H9 (cell line): Measurements from ENCODE around the gene IRF2BP2. TPM values are rescaled to one million over a fixed set of nuclear protein-coding genes. Genes with fewer than 3 reads are reported as not detected.

Experiments
- DNase-seq: peaks from one replicate; pipeline ENCODE4 v3.0.0-alpha.2; 2017
- H2AFZ ChIP-seq: one replicate; pipeline ENCODE4 v1.6.1; 2013; ENCODE audit warnings: mild to moderate bottlenecking, low read length, control low read depth, moderate library complexity
- H2AK5ac ChIP-seq: 2 replicates; pipeline ENCODE4 v1.6.1; 2013; ENCODE audit warnings: low read length, control low read depth, mixed read lengths; ENCODE audit not compliant: insufficient read length
- H2BK120ac ChIP-seq: one replicate; pipeline ENCODE4 v1.6.1; 2013; ENCODE audit warnings: low read depth, mild to moderate bottlenecking, low read length, control low read depth, inconsistent platforms; ENCODE audit not compliant: poor library complexity, severe bottlenecking
- H2BK12ac ChIP-seq: 2 replicates; pipeline ENCODE4 v1.6.1; 2013; ENCODE audit warnings: low read length, control low read depth, mixed read lengths, low read depth; ENCODE audit not compliant: insufficient read length
- H2BK15ac ChIP-seq: 2 replicates; pipeline ENCODE4 v1.6.1; 2013; ENCODE audit warnings: low read depth, low read length, control low read depth
- H2BK20ac ChIP-seq: one replicate; pipeline ENCODE4 v1.6.1; 2013; ENCODE audit warnings: low read depth, mild to moderate bottlenecking, low read length, control low read depth, inconsistent platforms; ENCODE audit not compliant: poor library complexity, severe bottlenecking
- H2BK5ac ChIP-seq: 2 replicates; pipeline ENCODE4 v1.6.1; 2013; ENCODE audit warnings: low read length, control low read depth, mixed read lengths; ENCODE audit not compliant: insufficient read length
- H3K14ac ChIP-seq: 2 replicates; pipeline ENCODE4 v1.6.1; 2013; ENCODE audit warnings: low read length, control low read depth; ENCODE audit not compliant: insufficient read depth
- H3K18ac ChIP-seq: 2 replicates; pipeline ENCODE4 v1.6.1; 2013; ENCODE audit warnings: low read depth, mild to moderate bottlenecking, mixed read lengths, low read length, control low read depth; ENCODE audit not compliant: insufficient read length
- H3K23ac ChIP-seq: 2 replicates; pipeline ENCODE4 v1.6.1; 2013; ENCODE audit warnings: low read length, control low read depth, mixed read lengths, low read depth; ENCODE audit not compliant: insufficient read length
- H3K23me2 ChIP-seq: 2 replicates; pipeline ENCODE4 v1.6.1; 2013; ENCODE audit warnings: low read depth, mild to moderate bottlenecking, mixed read lengths, low read length, control low read depth; ENCODE audit not compliant: insufficient read length, poor library complexity, severe bottlenecking
- H3K27ac ChIP-seq: 2 replicates; pipeline ENCODE4 v1.5.1; 2013; ENCODE audit warnings: low read length, control low read depth, mixed read lengths, low read depth; ENCODE audit not compliant: insufficient read length
- H3K27me3 ChIP-seq: 2 replicates; pipeline ENCODE4 v1.6.1; 2013; ENCODE audit warnings: low read length, control low read depth, inconsistent platforms; ENCODE audit not compliant: insufficient read depth
- H3K4ac ChIP-seq: 2 replicates; pipeline ENCODE4 v1.6.1; 2013; ENCODE audit warnings: low read depth, mild to moderate bottlenecking, control low read depth, inconsistent platforms, low read length, moderate library complexity
- H3K4me1 ChIP-seq: 2 replicates; pipeline ENCODE4 v1.6.1; 2013; ENCODE audit warnings: low read length, control low read depth, inconsistent platforms; ENCODE audit not compliant: insufficient read depth
- H3K4me2 ChIP-seq: 2 replicates; pipeline ENCODE4 v1.6.1; 2013; ENCODE audit warnings: low read length, control low read depth, mixed read lengths; ENCODE audit not compliant: insufficient read length, insufficient read depth
- H3K56ac ChIP-seq: 2 replicates; pipeline ENCODE4 v1.6.1; 2013; ENCODE audit warnings: low read depth, mild to moderate bottlenecking, mixed read lengths, low read length, control low read depth; ENCODE audit not compliant: insufficient read length
- H3K79me1 ChIP-seq: 2 replicates; pipeline ENCODE4 v1.6.1; 2013; ENCODE audit warnings: low read depth, mild to moderate bottlenecking, moderate library complexity, low read length, control low read depth, inconsistent platforms; ENCODE audit not compliant: insufficient read depth, poor library complexity, severe bottlenecking
- H3K79me2 ChIP-seq: 2 replicates; pipeline ENCODE4 v1.6.1; 2013; ENCODE audit warnings: low read length, control low read depth, inconsistent platforms; ENCODE audit not compliant: insufficient read depth
- H3K9ac ChIP-seq: 2 replicates; pipeline ENCODE4 v1.6.1; 2013; ENCODE audit warnings: low read length, control low read depth, mixed read lengths; ENCODE audit not compliant: insufficient read length; ENCODE audit errors: extremely low read depth
- H3K9me3 ChIP-seq: one replicate; pipeline ENCODE4 v1.6.1; 2013; ENCODE audit warnings: low read depth, low read length, inconsistent platforms; ENCODE audit not compliant: control insufficient read depth
- H3T11ph ChIP-seq: one replicate; pipeline ENCODE4 v1.6.1; 2013; ENCODE audit warnings: mild to moderate bottlenecking, low read length, control low read depth, inconsistent platforms
- H4K20me1 ChIP-seq: one replicate; pipeline ENCODE4 v1.6.1; 2013; ENCODE audit not compliant: control insufficient read depth, insufficient read length, insufficient read depth
- H4K5ac ChIP-seq: 2 replicates; pipeline ENCODE4 v1.6.1; 2013; ENCODE audit warnings: low read depth, mild to moderate bottlenecking, mixed read lengths, low read length, control low read depth; ENCODE audit not compliant: insufficient read length
- H4K8ac ChIP-seq: replicated peaks from 2 replicates; pipeline ENCODE4 v1.6.1; 2013; ENCODE audit warnings: low read length, control low read depth, mixed read lengths, low read depth; ENCODE audit not compliant: insufficient read length
- H4K91ac ChIP-seq: 2 replicates; pipeline ENCODE4 v1.6.1; 2013; ENCODE audit warnings: low read depth, mild to moderate bottlenecking, moderate library complexity, mixed read lengths, low read length, control low read depth; ENCODE audit not compliant: insufficient read length
- H3K27ac Mint-ChIP-seq, 3 experiments: 2 replicates in 2 of 3; 3 replicates in 1 of 3; pipeline ENCODE4 v1.8.0; 2020 to 2021; ENCODE audit warnings: mixed read lengths in 3 of 3, mild to moderate bottlenecking in 1 of 3, moderate library complexity in 1 of 3
- H3K27me3 Mint-ChIP-seq: 2 replicates; pipeline ENCODE4 v1.8.0; 2021; ENCODE audit warnings: low read depth, mild to moderate bottlenecking, moderate library complexity, mixed read lengths
- H3K36me3 Mint-ChIP-seq, 3 experiments: 2 replicates in 2 of 3; 3 replicates in 1 of 3; pipeline ENCODE4 v1.8.0; 2020 to 2021; ENCODE audit warnings: low read depth in 3 of 3, mixed read lengths in 3 of 3; ENCODE audit not compliant: insufficient read depth in 1 of 3
- H3K4me1 Mint-ChIP-seq, 2 experiments: 2 replicates each; pipeline ENCODE4 v1.8.0; 2020; ENCODE audit warnings: mixed read lengths in 2 of 2
- H3K4me3 Mint-ChIP-seq, 2 experiments: 2 replicates in 1 of 2; 3 replicates in 1 of 2; pipeline ENCODE4 v1.8.0; 2020 to 2021; ENCODE audit warnings: mild to moderate bottlenecking in 2 of 2, mixed read lengths in 2 of 2, moderate library complexity in 1 of 2
- H3K9me3 Mint-ChIP-seq, 2 experiments: 2 replicates in 1 of 2; 3 replicates in 1 of 2; pipeline ENCODE4 v1.8.0; 2020; ENCODE audit warnings: mild to moderate bottlenecking in 2 of 2, mixed read lengths in 2 of 2, moderate library complexity in 1 of 2
- CTCF ChIP-seq: fragments of 200-600 bp; sonication (generic); conservative IDR thresholded peaks from 3 replicates; pipeline ENCODE4 v1.8.0; 2021; ENCODE audit warnings: antibody characterized with exemption, mild to moderate bottlenecking
- whole genome bisulfite sequencing: extraction: QIAGEN DNeasy Blood & Tissue Kit; methylation state at CpG from one replicate; pipeline ENCODE4 v1.1.7; 2013; ENCODE audit warnings: missing lambda C conversion rate, low lambda C conversion rate, mixed read lengths; ENCODE audit not compliant: insufficient read length; ENCODE audit errors: extremely low coverage; 5-methylcytosine and 5-hydroxymethylcytosine counted together
- total RNA-seq: library from RNA; stranded (reverse); gene quantifications from 2 replicates; pipeline ENCODE4 v1.2.1, GENCODE V29; 2021

The IRF2BP2 gene
- total RNA-seq, 1 experiment from 2014 or later, result 80.2 TPM

- Mint-ChIP-seq H3K27ac (no peak overlapping the region; a peak in 1 of 7 replicates), H3K27me3 (no peaks in the 10 kb centered on the region), H3K36me3 (no peaks in the 10 kb centered on the region; a peak in 1 of 7 replicates), H3K4me3 (no peak overlapping the region), H3K9me3 (no peaks in the 10 kb centered on the region; a peak in 1 of 5 replicates), H3K4me1 (peaks cover 4 to 7% of the 10 kb centered on the region in 2 experiments)
- no peaks in the 10 kb centered on the region for H3K23me2 ChIP-seq
- H3K79me1 ChIP-seq, result no peaks in the 10 kb centered on the region
- no peak for TF ChIP-seq CTCF
- no peaks in the 10 kb centered on the region for H4K20me1 ChIP-seq
- H2AK5ac ChIP-seq, result no peak overlapping the region
- H3K27me3 ChIP-seq, result no peaks in the 10 kb centered on the region
- H3K23ac ChIP-seq, result no peak overlapping the region
- no peak overlapping the region for H3K4me2 ChIP-seq
- no peak overlapping the region for H2AFZ ChIP-seq
- H2BK5ac ChIP-seq, result no peak overlapping the region
- no peak overlapping the region for H2BK15ac ChIP-seq
- H3K9me3 ChIP-seq, result no peaks in the 10 kb centered on the region
- H3K79me2 ChIP-seq, result no peaks in the 10 kb centered on the region
- H2BK20ac ChIP-seq, result no peak overlapping the region
- H4K91ac ChIP-seq, result no peak overlapping the region
- no peak overlapping the region for H2BK120ac ChIP-seq
- H3K14ac ChIP-seq, result no peak overlapping the region
- H3K4me1 ChIP-seq, result no peaks in the 10 kb centered on the region
- H3K9ac ChIP-seq, result no peak overlapping the region
- no peak overlapping the region for H3K18ac ChIP-seq
- H3K4ac ChIP-seq, result no peak overlapping the region
- H4K8ac ChIP-seq, result no peak overlapping the region
- H4K5ac ChIP-seq, result no peak overlapping the region
- no CpG with 5 or more reads among the region's 10 CpGs for WGBS
- no peak for DNase-seq
- H3K27ac ChIP-seq, result no peak overlapping the region
- no peak overlapping the region for H2BK12ac ChIP-seq
- H3K56ac ChIP-seq, result no peak overlapping the region
- H3T11ph ChIP-seq, result no peak overlapping the region
These were observed 51.6 kb downstream of the IRF2BP2 start for GRCh38 chr1:234558330-234558836.
